ENCODE measurements around the gene CELF4. TPM values are rescaled to one million over a fixed set of nuclear protein-coding genes. Genes with fewer than 3 reads are reported as not detected.

Gene CELF4
- total and polyA plus RNA-seq, 12 donors = 0.42 to 16.9 (median 3.9) TPM; not detected in 1

DNA sequence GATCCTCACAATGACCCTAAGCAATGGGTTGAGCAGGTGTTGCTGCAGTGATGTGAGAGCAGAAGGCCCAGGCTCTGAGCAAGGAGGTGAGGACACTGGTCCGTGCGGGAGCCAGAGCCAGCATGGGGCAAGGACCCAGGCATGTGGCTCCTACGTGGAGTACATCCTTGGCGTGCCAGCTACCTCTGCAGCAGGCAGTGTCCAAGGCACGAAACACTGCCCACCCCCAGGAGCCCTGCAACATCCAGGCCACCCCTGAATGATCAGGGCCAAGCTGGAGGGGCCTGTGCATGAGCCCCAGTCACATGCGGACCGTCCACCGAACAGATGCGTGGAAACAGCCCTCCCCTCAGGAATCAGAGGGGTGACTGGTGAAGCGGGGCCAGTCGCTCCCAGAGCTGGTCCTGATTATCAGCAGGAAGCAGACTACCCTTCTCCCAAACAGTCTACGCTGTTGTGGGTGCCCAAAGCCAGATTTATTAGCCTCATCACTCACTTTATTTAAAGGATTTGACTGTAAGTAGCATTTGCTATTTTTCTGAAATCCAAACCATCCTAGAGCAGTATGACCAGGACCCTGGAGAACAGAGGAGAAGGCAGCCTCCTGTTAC is 16.8 kb downstream of the CELF4 start:
- Histone ChIP-seq H3K4me1 (replicated peaks in 1 of 2) (no peaks in the 10 kb centered on the region), H3K4me3 (no peak overlapping the region), H3K9me3 (replicated peaks in 1 of 3) (no peaks in the 10 kb centered on the region), H3K27me3 (peaks cover under 1% of the 10 kb centered on the region), H3K27ac (no peak overlapping the region), H3K36me3 (replicated peaks in 1 of 2) (no peaks in the 10 kb centered on the region)
- intact Hi-C loops (cut with DNase I) = no loop called here
- 57 to 76% (median 73%) methylated on average over 8 to 12 of the region's 12 CpGs for WGBS, 4 donors
- no peak for TF ChIP-seq POLR2A (IDR thresholded peaks at IDR 0.05)
- TF ChIP-seq, protein P1, sequence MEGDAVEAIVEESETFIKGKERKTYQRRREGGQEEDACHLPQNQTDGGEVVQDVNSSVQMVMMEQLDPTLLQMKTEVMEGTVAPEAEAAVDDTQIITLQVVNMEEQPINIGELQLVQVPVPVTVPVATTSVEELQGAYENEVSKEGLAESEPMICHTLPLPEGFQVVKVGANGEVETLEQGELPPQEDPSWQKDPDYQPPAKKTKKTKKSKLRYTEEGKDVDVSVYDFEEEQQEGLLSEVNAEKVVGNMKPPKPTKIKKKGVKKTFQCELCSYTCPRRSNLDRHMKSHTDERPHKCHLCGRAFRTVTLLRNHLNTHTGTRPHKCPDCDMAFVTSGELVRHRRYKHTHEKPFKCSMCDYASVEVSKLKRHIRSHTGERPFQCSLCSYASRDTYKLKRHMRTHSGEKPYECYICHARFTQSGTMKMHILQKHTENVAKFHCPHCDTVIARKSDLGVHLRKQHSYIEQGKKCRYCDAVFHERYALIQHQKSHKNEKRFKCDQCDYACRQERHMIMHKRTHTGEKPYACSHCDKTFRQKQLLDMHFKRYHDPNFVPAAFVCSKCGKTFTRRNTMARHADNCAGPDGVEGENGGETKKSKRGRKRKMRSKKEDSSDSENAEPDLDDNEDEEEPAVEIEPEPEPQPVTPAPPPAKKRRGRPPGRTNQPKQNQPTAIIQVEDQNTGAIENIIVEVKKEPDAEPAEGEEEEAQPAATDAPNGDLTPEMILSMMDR (IDR thresholded peaks at IDR 0.05) = no peak
- DNase-seq = no peak

DNA sequence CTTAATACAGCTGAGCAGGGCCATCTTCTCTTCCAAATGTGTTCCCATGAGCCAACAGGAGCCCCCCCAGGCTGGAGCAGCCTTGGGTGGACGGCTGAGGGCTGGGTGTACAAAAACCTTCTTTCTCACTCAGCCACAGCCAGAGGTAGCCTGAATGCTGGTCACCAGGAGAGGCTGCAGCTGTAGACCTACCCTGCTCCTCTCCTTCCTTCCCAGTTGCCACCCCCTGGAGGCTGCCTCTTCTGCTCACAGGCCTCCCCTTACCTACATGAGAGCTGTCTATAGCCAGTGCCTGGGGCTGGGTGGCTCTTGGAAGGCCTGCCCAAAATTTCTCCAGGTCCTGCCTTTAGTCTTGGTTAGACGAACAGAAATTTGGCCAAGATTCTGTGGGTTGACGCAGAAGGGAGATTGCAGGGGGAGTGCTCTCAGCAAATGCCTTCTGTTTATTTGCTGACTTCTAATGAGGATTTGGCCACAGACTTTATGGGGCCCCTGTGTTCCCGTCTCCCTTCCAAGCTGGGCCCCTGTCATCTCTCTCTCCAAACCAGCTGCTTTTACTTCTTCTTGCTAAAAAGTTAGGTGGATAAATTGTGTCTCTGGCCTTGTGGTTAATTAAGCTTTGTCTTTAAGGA is 18.3 kb downstream of the CELF4 start:
- Histone ChIP-seq H3K36me3 (replicated peaks in 1 of 2) (no peaks in the 10 kb centered on the region), H3K4me3 (no peak overlapping the region), H3K27ac (no peak overlapping the region), H3K9me3 (replicated peaks in 1 of 3) (no peaks in the 10 kb centered on the region), H3K4me1 (replicated peaks in 1 of 2) (no peaks in the 10 kb centered on the region), H3K27me3 (no peaks in the 10 kb centered on the region)
- TF ChIP-seq, protein P1 (IDR thresholded peaks at IDR 0.05) = no peak
- no peak for TF ChIP-seq POLR2A (IDR thresholded peaks at IDR 0.05)
- no peak for DNase-seq
- intact Hi-C loops (cut with DNase I) = no loop called here
- 67 to 93% (median 76%) methylated on average over 3 to 4 of the region's 4 CpGs for WGBS, 4 donors

DNA sequence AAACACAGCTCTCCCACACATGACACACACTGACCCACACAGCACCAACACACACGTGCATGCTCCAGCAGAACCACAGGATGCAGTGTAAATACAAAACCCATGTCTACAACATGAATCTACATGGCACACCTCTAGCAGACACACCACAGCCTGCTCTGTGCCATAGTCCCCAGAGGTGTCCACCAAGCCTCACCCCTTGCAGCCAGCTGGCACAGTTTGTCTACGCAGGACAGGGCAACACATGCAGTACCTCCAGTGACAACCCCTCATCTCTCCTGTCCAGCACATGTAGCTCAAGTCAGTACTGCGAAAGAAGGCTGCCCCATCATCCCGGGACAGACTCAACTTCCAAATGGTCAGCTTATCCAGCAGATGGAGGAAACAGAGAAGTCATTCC is 18.9 kb downstream of the CELF4 start:
- Histone ChIP-seq H3K27ac (no peak overlapping the region), H3K27me3 (no peaks in the 10 kb centered on the region), H3K4me3 (no peak overlapping the region), H3K9me3 (replicated peaks in 1 of 3) (no peaks in the 10 kb centered on the region), H3K4me1 (replicated peaks in 1 of 2) (no peaks in the 10 kb centered on the region), H3K36me3 (replicated peaks in 1 of 2) (no peaks in the 10 kb centered on the region)
- intact Hi-C loops (cut with DNase I) = no loop called here
- TF ChIP-seq POLR2A (IDR thresholded peaks at IDR 0.05) = no peak
- TF ChIP-seq, protein P1 (IDR thresholded peaks at IDR 0.05) = no peak
- WGBS, 4 donors = 69 to 83% (median 76%) methylated on average over 4 of the region's 4 CpGs
- DNase-seq = no peak

DNA sequence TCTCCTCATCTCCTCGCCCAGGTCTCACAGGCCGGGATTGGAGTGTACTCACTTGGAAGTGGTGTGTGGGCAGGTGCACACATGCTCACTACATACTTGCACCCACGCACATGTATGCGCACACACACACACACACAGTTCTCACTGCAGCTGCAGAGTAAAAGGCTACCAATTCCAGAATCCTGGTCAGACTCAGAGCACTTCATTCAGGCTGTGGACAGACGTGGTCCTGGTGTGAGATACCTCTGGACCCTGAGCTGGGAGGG is 19.4 kb downstream of the CELF4 start:
- intact Hi-C loops (cut with DNase I) = no loop called here
- TF ChIP-seq, protein P1 (IDR thresholded peaks at IDR 0.05) = no peak
- no peak for TF ChIP-seq POLR2A (IDR thresholded peaks at IDR 0.05)
- no peaks in the 10 kb centered on the region for H3K27me3 ChIP-seq
- no peaks in the 10 kb centered on the region for H3K4me1 ChIP-seq (replicated peaks in 1 of 2)
- no peak for DNase-seq
- H3K36me3 ChIP-seq (replicated peaks in 1 of 2) = no peaks in the 10 kb centered on the region
- H3K27ac ChIP-seq = no peak overlapping the region
- H3K4me3 ChIP-seq = no peak overlapping the region
- no peaks in the 10 kb centered on the region for H3K9me3 ChIP-seq (replicated peaks in 1 of 3)
- WGBS, 4 donors = 67 to 88% (median 83%) methylated on average over 5 of the region's 5 CpGs
